ENCODE results near the gene GALNT17.

- TF ChIP-seq POLR2A (IDR thresholded peaks at IDR 0.05) (no peak), CTCF (IDR thresholded peaks at IDR 0.05) (no peak)
These were observed 495.7 kb downstream of the GALNT17 start for GRCh38 chr7:71627651-71628050.
